ENCODE results near the gene SUCO.

DNA sequence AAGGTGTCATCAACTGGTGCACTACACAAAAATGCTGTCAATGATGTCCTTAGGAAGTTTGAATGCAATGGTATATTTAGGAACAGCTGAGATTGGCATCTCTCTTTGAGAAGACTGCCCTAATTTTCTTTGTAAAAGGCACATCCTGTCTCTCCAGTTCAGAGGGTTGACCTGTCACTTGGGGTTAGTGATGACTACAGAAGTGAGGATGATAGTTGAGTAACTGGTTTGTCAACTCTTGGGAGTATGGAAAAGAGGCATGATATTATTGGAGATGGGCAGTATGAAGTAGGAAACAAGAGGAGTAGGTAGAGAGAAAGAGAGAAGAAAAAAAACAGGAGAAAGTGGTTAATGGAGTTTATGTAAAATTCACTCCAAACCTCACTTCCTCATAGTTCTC is 48.7 kb upstream of the SUCO start:
- TF ChIP-seq CEBPB (IDR thresholded peaks at IDR 0.05) (no peak), YY1 (IDR thresholded peaks at IDR 0.05; ENCODE audit: low read depth) (no peak)
- TF ChIP-seq, protein P1, sequence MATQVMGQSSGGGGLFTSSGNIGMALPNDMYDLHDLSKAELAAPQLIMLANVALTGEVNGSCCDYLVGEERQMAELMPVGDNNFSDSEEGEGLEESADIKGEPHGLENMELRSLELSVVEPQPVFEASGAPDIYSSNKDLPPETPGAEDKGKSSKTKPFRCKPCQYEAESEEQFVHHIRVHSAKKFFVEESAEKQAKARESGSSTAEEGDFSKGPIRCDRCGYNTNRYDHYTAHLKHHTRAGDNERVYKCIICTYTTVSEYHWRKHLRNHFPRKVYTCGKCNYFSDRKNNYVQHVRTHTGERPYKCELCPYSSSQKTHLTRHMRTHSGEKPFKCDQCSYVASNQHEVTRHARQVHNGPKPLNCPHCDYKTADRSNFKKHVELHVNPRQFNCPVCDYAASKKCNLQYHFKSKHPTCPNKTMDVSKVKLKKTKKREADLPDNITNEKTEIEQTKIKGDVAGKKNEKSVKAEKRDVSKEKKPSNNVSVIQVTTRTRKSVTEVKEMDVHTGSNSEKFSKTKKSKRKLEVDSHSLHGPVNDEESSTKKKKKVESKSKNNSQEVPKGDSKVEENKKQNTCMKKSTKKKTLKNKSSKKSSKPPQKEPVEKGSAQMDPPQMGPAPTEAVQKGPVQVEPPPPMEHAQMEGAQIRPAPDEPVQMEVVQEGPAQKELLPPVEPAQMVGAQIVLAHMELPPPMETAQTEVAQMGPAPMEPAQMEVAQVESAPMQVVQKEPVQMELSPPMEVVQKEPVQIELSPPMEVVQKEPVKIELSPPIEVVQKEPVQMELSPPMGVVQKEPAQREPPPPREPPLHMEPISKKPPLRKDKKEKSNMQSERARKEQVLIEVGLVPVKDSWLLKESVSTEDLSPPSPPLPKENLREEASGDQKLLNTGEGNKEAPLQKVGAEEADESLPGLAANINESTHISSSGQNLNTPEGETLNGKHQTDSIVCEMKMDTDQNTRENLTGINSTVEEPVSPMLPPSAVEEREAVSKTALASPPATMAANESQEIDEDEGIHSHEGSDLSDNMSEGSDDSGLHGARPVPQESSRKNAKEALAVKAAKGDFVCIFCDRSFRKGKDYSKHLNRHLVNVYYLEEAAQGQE (IDR thresholded peaks at IDR 0.05; ENCODE audit: low read depth) = no peak
- TF ChIP-seq, protein P2, sequence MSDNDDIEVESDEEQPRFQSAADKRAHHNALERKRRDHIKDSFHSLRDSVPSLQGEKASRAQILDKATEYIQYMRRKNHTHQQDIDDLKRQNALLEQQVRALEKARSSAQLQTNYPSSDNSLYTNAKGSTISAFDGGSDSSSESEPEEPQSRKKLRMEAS (IDR thresholded peaks at IDR 0.05) = no peak
